Measurements from ENCODE around the gene SBNO2. TPM values are rescaled to one million over a fixed set of nuclear protein-coding genes. Genes with fewer than 3 reads are reported as not detected.

The SBNO2 gene
- total RNA-seq, 1 donor from 2014 or later, result 65.5 TPM

DNA sequence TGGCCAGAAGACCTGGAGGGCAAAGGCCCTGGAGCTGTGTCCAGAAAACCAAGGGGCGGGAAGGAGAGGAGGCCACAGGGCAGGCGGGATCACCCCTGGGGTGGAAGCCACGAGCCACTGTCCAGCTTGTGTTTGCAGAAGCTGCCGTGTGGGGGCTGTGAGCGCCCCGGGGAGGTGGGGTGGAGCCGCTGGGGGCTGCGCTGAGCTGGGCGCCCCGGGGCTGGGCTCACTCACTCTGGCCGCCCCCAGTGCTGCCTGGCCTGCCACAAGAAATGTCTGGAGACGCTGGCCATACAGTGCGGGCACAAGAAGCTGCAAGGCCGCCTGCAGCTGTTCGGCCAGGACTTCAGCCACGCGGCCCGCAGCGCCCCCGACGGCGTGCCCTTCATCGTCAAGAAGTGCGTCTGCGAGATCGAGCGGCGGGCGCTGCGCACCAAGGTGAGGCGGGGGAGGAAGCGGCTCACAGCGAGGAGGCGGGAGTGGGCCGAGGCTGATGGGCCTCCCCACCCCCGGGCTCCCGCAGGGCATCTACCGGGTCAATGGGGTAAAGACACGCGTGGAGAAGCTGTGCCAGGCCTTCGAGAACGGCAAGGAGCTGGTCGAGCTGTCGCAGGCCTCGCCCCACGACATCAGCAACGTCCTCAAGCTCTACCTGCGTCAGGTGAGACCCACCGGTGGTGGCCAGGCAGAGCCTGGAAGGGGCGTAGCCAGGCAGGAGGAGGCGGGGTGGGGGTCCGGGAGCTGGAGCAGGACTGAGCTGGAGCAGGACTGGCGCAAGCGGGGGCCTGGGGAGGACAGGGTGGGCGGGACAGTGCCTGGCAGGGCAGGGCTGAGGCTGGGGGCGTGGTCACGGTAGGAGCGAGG is 92.5 kb downstream of the SBNO2 start:
- no peak overlapping the region for H3K27ac Mint-ChIP-seq (ENCODE audit: unreplicated experiment)
- no peak overlapping the region for H3K4me3 Mint-ChIP-seq (ENCODE audit: unreplicated experiment)
- DNase-seq, result no peak
- H3K36me3 Mint-ChIP-seq (ENCODE audit: unreplicated experiment), result no peaks in the 10 kb centered on the region
- peaks cover 2% of the 10 kb centered on the region for H3K27me3 Mint-ChIP-seq (ENCODE audit: unreplicated experiment)
- peaks cover 2% of the 10 kb centered on the region for H3K4me1 Mint-ChIP-seq (ENCODE audit: low read depth, unreplicated experiment)
- peaks cover 2% of the 10 kb centered on the region for H3K9me3 Mint-ChIP-seq (ENCODE audit: unreplicated experiment)
- TF ChIP-seq, protein P1, sequence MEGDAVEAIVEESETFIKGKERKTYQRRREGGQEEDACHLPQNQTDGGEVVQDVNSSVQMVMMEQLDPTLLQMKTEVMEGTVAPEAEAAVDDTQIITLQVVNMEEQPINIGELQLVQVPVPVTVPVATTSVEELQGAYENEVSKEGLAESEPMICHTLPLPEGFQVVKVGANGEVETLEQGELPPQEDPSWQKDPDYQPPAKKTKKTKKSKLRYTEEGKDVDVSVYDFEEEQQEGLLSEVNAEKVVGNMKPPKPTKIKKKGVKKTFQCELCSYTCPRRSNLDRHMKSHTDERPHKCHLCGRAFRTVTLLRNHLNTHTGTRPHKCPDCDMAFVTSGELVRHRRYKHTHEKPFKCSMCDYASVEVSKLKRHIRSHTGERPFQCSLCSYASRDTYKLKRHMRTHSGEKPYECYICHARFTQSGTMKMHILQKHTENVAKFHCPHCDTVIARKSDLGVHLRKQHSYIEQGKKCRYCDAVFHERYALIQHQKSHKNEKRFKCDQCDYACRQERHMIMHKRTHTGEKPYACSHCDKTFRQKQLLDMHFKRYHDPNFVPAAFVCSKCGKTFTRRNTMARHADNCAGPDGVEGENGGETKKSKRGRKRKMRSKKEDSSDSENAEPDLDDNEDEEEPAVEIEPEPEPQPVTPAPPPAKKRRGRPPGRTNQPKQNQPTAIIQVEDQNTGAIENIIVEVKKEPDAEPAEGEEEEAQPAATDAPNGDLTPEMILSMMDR (IDR thresholded peaks at IDR 0.05; ENCODE audit: partially characterized antibody, unreplicated experiment), result no peak

DNA sequence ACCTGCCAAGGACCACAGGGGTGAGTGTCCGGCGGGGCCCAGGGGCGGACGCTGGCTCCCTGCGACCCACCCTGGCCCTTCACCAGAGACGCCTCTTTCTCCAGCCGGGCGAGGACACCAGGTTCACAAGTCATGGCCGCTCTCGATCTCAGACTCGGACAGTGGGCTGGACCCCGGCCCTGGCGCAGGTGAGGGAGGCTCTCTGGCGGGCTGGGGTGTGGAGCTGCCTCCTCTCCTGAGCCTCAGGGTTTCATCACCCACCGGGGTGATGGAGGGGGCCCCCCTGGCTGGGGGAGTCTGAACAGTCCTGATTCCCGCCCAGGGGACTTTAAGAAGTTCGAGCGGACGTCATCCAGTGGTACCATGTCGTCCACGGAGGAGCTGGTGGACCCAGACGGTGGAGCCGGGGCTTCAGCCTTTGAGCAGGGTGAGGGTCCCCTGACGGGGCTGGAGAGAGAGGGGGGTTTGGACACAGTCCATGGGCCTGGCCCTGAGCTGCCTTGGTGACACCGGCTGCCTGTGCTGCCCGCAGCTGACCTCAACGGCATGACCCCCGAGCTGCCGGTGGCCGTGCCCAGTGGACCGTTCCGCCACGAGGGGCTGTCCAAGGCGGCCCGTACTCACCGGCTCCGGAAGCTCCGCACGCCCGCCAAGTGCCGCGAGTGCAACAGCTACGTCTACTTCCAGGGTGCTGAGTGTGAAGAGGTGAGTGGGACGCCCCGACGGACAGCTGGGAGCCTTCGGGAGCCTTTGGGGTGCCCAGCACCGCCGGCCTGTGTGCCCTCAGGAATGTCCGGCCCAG is 93.5 kb downstream of the SBNO2 start:
- peaks cover 2% of the 10 kb centered on the region for H3K9me3 Mint-ChIP-seq (ENCODE audit: unreplicated experiment)
- no peak overlapping the region for H3K4me3 Mint-ChIP-seq (ENCODE audit: unreplicated experiment)
- H3K27me3 Mint-ChIP-seq (ENCODE audit: unreplicated experiment), result peaks cover 4% of the 10 kb centered on the region
- DNase-seq, result no peak
- H3K36me3 Mint-ChIP-seq (ENCODE audit: unreplicated experiment), result no peaks in the 10 kb centered on the region
- peaks cover 2% of the 10 kb centered on the region for H3K4me1 Mint-ChIP-seq (ENCODE audit: low read depth, unreplicated experiment)
- TF ChIP-seq, protein P1 (IDR thresholded peaks at IDR 0.05; ENCODE audit: partially characterized antibody, unreplicated experiment), result no peak
- no peak overlapping the region for H3K27ac Mint-ChIP-seq (ENCODE audit: unreplicated experiment)

DNA sequence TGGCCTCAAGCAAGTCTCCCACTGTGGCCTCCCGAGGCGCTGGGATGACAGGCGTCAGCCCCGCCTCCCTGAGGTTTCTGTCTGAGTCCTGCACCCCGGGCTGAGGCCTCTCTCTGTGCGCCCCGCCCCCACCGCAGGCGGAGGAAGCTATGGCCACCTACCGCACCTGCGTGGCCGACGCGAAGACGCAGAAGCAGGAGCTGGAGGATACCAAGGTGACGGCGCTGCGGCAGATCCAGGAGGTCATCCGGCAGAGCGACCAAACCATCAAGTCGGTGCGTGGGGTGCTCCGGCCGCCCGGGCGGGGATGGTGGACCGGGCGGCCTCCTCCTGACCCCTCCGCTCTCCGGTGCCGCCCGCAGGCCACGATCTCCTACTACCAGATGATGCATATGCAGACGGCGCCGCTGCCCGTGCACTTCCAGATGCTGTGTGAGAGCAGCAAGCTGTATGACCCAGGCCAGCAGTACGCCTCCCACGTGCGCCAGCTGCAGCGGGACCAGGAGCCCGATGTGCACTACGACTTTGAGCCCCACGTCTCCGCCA is 94.4 kb downstream of the SBNO2 start:
- H3K4me3 Mint-ChIP-seq (ENCODE audit: unreplicated experiment), result no peak overlapping the region
- DNase-seq, result no peak
- no peak overlapping the region for H3K27ac Mint-ChIP-seq (ENCODE audit: unreplicated experiment)
- TF ChIP-seq, protein P1 (IDR thresholded peaks at IDR 0.05; ENCODE audit: partially characterized antibody, unreplicated experiment), result no peak
- H3K36me3 Mint-ChIP-seq (ENCODE audit: unreplicated experiment), result no peaks in the 10 kb centered on the region
- no peaks in the 10 kb centered on the region for H3K4me1 Mint-ChIP-seq (ENCODE audit: low read depth, unreplicated experiment)
- no peaks in the 10 kb centered on the region for H3K9me3 Mint-ChIP-seq (ENCODE audit: unreplicated experiment)
- H3K27me3 Mint-ChIP-seq (ENCODE audit: unreplicated experiment), result peaks cover 5% of the 10 kb centered on the region

DNA sequence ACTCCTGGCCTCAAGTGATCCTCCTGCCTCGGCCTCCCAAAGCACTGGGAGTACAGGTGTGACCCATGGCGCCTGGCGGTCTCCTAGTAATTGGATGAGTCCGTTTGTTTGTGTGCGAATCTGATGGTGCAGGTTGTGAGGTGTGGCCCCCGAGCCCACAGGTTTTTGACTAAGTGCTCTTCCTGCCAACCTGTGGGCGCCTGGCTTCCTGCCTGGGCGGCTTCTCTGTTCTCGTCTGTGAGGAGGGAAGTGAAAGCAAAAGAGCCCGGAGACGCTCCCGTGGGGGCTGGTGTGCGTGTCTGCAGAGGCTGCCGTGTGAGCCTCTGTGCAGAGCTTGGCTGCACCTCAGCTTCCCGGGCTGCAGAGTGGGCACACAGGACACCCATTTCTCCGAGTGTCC is 97.1 kb downstream of the SBNO2 start:
- no peak for DNase-seq
- H3K4me3 Mint-ChIP-seq (ENCODE audit: unreplicated experiment), result no peak overlapping the region
- no peaks in the 10 kb centered on the region for H3K9me3 Mint-ChIP-seq (ENCODE audit: unreplicated experiment)
- TF ChIP-seq, protein P1 (IDR thresholded peaks at IDR 0.05; ENCODE audit: partially characterized antibody, unreplicated experiment), result no peak
- H3K27ac Mint-ChIP-seq (ENCODE audit: unreplicated experiment), result no peak overlapping the region
- no peaks in the 10 kb centered on the region for H3K4me1 Mint-ChIP-seq (ENCODE audit: low read depth, unreplicated experiment)
- H3K27me3 Mint-ChIP-seq (ENCODE audit: unreplicated experiment), result peaks cover 4% of the 10 kb centered on the region
- peaks cover under 1% of the 10 kb centered on the region for H3K36me3 Mint-ChIP-seq (ENCODE audit: unreplicated experiment)
